ENCODE data around the gene SHMT2. TPM values are rescaled to one million over a fixed set of nuclear protein-coding genes. Genes with fewer than 3 reads are reported as not detected.

Gene SHMT2
- total RNA-seq, 2 experiments from 2014 or later: 436 to 487 TPM

- H3K27ac Mint-ChIP-seq: peak overlapping the region; percentile 99
- POLR2A ChIA-PET: interaction anchor here (2.6 kb wide), 1 partner anchor 9 kb away, joined by 17 read pairs; no protein-coding TSS in a partner anchor
- no peak for ATAC-seq
- no peak for DNase-seq
- peak overlapping the region; percentile 100 for H3K4me3 Mint-ChIP-seq
- H3K27me3 Mint-ChIP-seq: peaks cover 10% of the 10 kb centered on the region
- no peaks in the 10 kb centered on the region for H3K9me3 Mint-ChIP-seq (ENCODE audit: low read depth)
- peaks cover 56% of the 10 kb centered on the region for H3K4me1 Mint-ChIP-seq
- CTCF ChIA-PET: interaction anchor here (0.5 to 10.5 kb wide), 5 partner anchors 8 to 458 kb away, joined by 4 to 282 read pairs (median 10); a partner anchor contains a TSS
- intact Hi-C loops (cut with DNase I, micrococcal nuclease): no loop called here
- peaks cover 61% of the 10 kb centered on the region for H3K36me3 Mint-ChIP-seq (ENCODE audit: low read depth)
These were observed 1.9 kb downstream of the SHMT2 start for GRCh38 chr12:57231276-57232021.

DNA sequence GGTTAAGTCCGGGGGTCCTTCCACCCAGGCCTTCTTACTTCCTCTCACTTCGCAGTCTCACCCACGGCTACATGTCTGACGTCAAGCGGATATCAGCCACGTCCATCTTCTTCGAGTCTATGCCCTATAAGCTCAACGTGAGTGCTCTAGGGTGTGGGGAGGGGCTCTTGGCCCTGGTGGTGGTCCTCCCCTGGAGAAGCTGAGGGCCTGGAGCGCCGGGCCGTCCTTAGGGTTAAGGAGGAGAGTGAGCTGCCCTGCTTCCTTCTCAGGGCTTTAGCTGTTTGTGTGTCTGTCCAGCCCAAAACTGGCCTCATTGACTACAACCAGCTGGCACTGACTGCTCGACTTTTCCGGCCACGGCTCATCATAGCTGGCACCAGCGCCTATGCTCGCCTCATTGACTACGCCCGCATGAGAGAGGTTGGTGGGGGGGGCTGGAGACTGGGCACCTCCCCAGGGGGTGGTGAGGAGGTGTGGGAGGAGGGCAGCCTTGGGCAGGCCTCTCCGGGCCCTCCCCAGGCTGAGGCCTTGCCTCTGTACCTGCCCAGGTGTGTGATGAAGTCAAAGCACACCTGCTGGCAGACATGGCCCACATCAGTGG, 2.7 kb downstream of the SHMT2 start:
- no peak for ATAC-seq
- peak overlapping the region; percentile 100 for H3K4me3 Mint-ChIP-seq
- intact Hi-C loops (cut with DNase I, micrococcal nuclease): no loop called here

DNA sequence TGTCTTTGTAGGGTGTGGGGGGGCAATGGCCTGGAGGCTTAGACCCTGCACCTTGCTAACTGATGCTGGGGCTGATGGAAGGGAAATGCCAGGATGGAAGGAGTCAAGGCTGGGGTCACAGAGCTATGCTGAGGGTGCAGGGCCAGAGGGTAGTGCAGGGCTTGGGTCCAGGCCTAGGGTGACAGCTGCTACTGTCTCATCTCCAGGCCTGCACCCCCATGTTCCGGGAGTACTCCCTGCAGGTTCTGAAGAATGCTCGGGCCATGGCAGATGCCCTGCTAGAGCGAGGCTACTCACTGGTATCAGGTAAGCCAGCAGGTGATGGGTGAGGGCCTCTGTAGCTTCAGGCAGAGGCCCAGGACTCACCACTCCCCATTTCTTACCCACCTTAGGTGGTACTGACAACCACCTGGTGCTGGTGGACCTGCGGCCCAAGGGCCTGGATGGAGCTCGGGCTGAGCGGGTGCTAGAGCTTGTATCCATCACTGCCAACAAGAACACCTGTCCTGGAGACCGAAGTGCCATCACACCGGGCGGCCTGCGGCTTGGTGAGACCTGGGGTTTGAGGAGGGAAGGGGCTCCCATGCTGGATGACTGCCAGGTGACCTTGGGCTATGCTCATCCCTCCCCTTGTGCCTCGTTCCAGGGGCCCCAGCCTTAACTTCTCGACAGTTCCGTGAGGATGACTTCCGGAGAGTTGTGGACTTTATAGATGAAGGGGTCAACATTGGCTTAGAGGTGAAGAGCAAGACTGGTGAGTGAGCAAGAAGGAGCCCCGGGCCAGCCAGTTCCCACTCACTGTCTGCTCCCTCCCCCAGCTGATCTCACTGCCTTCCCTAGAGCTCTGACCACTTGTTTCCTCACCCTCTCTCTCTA, 4.1 kb downstream of the SHMT2 start:
- Mint-ChIP-seq H3K36me3 (ENCODE audit: low read depth) (peaks cover 63% of the 10 kb centered on the region), H3K9me3 (ENCODE audit: low read depth) (no peaks in the 10 kb centered on the region), H3K27ac (no peak overlapping the region), H3K4me3 (no peak overlapping the region), H3K4me1 (peaks cover 63% of the 10 kb centered on the region), H3K27me3 (peaks cover 19% of the 10 kb centered on the region)
- DNase-seq (no peak), ATAC-seq (no peak)
- POLR2A ChIA-PET: no interaction called here
- intact Hi-C loops (cut with DNase I, micrococcal nuclease): no loop called here
- CTCF ChIA-PET: interaction anchor here (1.0 to 1.6 kb wide), 3 partner anchors 9 to 231 kb away, joined by 4 to 7 read pairs (median 4); no protein-coding TSS in a partner anchor

More for the DNA sequence above, 2.7 kb downstream of the SHMT2 start:
- peaks cover 63% of the 10 kb centered on the region for H3K36me3 Mint-ChIP-seq (ENCODE audit: low read depth)
- H3K27me3 Mint-ChIP-seq: peaks cover 13% of the 10 kb centered on the region
- ChIA-PET POLR2A (no interaction called here), CTCF (interaction anchor here (1.0 to 10.5 kb wide), 3 partner anchors 9 to 233 kb away, joined by 4 to 282 read pairs (median 7); a partner anchor contains a TSS)
- no peak for DNase-seq
- H3K27ac Mint-ChIP-seq: no peak overlapping the region
- H3K9me3 Mint-ChIP-seq (ENCODE audit: low read depth): no peaks in the 10 kb centered on the region
- peaks cover 57% of the 10 kb centered on the region for H3K4me1 Mint-ChIP-seq

GRCh38 chr12:57234233-57234570, 4.7 kb downstream of the SHMT2 start:
- DNase-seq (no peak), ATAC-seq (no peak)
- peaks cover 61% of the 10 kb centered on the region for H3K4me1 Mint-ChIP-seq
- peaks cover 63% of the 10 kb centered on the region for H3K36me3 Mint-ChIP-seq (ENCODE audit: low read depth)
- CTCF ChIA-PET: no interaction called here
- no peaks in the 10 kb centered on the region for H3K9me3 Mint-ChIP-seq (ENCODE audit: low read depth)
- intact Hi-C loops (cut with DNase I, micrococcal nuclease): no loop called here
- peaks cover 22% of the 10 kb centered on the region for H3K27me3 Mint-ChIP-seq
- POLR2A ChIA-PET: no interaction called here
- H3K4me3 Mint-ChIP-seq: no peak overlapping the region
- H3K27ac Mint-ChIP-seq: no peak overlapping the region

DNA sequence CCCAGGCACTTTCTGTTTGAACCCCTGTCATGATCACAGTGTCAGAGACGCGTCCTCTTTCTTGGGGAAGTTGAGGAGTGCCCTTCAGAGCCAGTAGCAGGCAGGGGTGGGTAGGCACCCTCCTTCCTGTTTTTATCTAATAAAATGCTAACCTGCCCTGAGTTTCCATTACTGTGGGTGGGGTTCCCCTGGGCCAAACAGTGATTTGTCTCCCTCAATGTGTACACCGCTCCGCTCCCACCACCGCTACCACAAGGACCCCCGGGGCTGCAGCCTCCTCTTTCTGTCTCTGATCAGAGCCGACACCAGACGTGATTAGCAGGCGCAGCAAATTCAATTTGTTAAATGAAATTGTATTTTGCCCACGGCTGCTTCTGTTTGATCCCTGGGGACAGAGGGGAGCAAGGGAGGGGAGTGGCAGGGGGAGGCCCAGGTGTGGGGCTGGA, 5.1 kb downstream of the SHMT2 start:
- Mint-ChIP-seq H3K27me3 (peaks cover 22% of the 10 kb centered on the region), H3K4me3 (no peak overlapping the region), H3K4me1 (peaks cover 60% of the 10 kb centered on the region), H3K9me3 (ENCODE audit: low read depth) (no peaks in the 10 kb centered on the region), H3K36me3 (ENCODE audit: low read depth) (peaks cover 62% of the 10 kb centered on the region), H3K27ac (no peak overlapping the region)
- intact Hi-C loops (cut with DNase I, micrococcal nuclease): loop anchor here in 1 of 2 experiments (5.0 kb wide), 1 partner anchor 547 kb away; the partner anchor contains the start of gene PTGES3
- DNase-seq (no peak), ATAC-seq (no peak)
- POLR2A ChIA-PET: no interaction called here
- CTCF ChIA-PET: no interaction called here

GRCh38 chr12:57235017-57235727, 5.7 kb downstream of the SHMT2 start:
- DNase-seq: no peak

DNA sequence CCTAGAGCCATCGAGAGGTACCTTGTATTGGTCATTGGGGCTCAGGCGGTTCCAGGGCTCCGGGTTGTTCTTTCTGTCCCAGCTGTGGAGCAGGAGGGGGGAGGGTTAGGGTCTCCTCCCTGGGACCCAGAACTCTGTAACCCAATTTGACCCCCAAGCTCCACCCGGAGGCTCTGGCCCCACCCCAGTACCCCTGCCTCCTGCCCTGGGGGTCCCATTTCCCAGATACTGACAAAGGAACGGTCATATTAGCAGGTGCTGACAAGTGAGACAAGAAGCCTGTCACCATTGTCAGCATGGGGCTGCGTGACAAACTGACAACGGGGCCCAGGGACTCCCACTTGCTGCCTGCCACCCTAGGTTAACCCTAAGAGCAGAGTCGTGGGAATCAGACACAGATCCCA, 6.2 kb downstream of the SHMT2 start:
- POLR2A ChIA-PET: interaction anchor here (1.0 kb wide), 1 partner anchor 12 kb away, joined by 3 read pairs; no protein-coding TSS in a partner anchor
- H3K4me1 Mint-ChIP-seq: peaks cover 61% of the 10 kb centered on the region

More at GRCh38 chr12:57235017-57235727, 5.7 kb downstream of the SHMT2 start:
- H3K4me1 Mint-ChIP-seq: peaks cover 62% of the 10 kb centered on the region
- H3K4me3 Mint-ChIP-seq: no peak overlapping the region
- intact Hi-C loops (cut with DNase I, micrococcal nuclease): loop anchor here in 1 of 2 experiments (5.0 kb wide), 1 partner anchor 548 kb away; the partner anchor contains the start of gene PTGES3
- H3K27ac Mint-ChIP-seq: no peak overlapping the region
- ATAC-seq: no peak
- H3K36me3 Mint-ChIP-seq (ENCODE audit: low read depth): peaks cover 56% of the 10 kb centered on the region
- no peaks in the 10 kb centered on the region for H3K9me3 Mint-ChIP-seq (ENCODE audit: low read depth)
- ChIA-PET POLR2A (no interaction called here), CTCF (no interaction called here)
- peaks cover 22% of the 10 kb centered on the region for H3K27me3 Mint-ChIP-seq

DNA sequence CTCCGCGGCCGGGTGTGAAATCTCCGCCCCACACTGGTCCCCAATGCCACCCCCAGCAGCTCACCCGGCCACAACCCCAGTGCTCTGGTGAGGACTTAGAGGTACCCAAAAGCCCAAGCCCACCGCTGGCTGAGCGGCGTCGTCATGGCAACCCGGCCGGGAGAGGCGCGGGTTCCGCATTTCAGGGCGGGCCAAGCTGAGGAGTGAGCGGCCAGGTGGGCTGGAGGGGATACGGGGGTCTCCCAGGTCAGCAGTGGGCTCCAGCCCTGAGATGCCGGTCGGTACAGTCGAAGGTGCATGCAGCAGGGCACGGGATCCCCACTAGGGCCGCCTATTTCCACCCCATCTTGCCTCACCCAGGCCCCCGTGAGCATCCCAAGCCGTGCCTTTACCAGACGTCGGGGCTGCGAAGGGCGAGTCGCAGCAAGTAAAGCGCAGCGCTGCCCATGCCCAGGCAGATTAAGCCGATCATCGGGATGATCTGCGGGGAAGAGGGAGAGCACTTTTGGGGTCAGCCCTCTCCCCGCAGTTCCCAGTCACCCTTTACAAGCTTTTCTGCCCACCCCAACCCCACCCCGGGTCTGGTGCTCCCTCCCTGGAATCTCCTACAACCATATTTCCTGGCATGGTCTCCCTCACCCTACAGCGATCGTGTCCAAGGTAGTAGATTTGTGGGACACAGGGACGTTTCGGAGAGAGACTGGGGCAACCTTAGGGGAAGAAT, 6.9 kb downstream of the SHMT2 start:
- H3K4me3 Mint-ChIP-seq: no peak overlapping the region
- H3K27ac Mint-ChIP-seq: no peak overlapping the region
- ATAC-seq (no peak), DNase-seq (peak; percentile 48)
- POLR2A ChIA-PET: interaction anchor here (1.0 kb wide), 1 partner anchor 13 kb away, joined by 3 read pairs; no protein-coding TSS in a partner anchor
- intact Hi-C loops (cut with DNase I, micrococcal nuclease): loop anchor here in 1 of 2 experiments (5.0 kb wide), 1 partner anchor 549 kb away; the partner anchor contains the start of gene PTGES3
- peaks cover 62% of the 10 kb centered on the region for H3K4me1 Mint-ChIP-seq
- peaks cover 29% of the 10 kb centered on the region for H3K27me3 Mint-ChIP-seq
- CTCF ChIA-PET: interaction anchor here (0.6 to 9.9 kb wide), 3 partner anchors 9 to 263 kb away, joined by 4 to 282 read pairs (median 167); partner anchors contain the start of gene SHMT2
- no peaks in the 10 kb centered on the region for H3K9me3 Mint-ChIP-seq (ENCODE audit: low read depth)
- H3K36me3 Mint-ChIP-seq (ENCODE audit: low read depth): peaks cover 44% of the 10 kb centered on the region

More for the DNA sequence above, 6.2 kb downstream of the SHMT2 start:
- Mint-ChIP-seq H3K9me3 (ENCODE audit: low read depth) (no peaks in the 10 kb centered on the region), H3K27ac (no peak overlapping the region), H3K36me3 (ENCODE audit: low read depth) (peaks cover 51% of the 10 kb centered on the region), H3K4me3 (no peak overlapping the region), H3K27me3 (peaks cover 27% of the 10 kb centered on the region)
- ATAC-seq (no peak), DNase-seq (no peak)
- intact Hi-C loops (cut with DNase I, micrococcal nuclease): loop anchor here in 1 of 2 experiments (5.0 kb wide), 1 partner anchor 548 kb away; the partner anchor contains the start of gene PTGES3
- CTCF ChIA-PET: interaction anchor here (0.6 kb wide), 1 partner anchor 263 kb away, joined by 4 read pairs; no protein-coding TSS in a partner anchor

DNA sequence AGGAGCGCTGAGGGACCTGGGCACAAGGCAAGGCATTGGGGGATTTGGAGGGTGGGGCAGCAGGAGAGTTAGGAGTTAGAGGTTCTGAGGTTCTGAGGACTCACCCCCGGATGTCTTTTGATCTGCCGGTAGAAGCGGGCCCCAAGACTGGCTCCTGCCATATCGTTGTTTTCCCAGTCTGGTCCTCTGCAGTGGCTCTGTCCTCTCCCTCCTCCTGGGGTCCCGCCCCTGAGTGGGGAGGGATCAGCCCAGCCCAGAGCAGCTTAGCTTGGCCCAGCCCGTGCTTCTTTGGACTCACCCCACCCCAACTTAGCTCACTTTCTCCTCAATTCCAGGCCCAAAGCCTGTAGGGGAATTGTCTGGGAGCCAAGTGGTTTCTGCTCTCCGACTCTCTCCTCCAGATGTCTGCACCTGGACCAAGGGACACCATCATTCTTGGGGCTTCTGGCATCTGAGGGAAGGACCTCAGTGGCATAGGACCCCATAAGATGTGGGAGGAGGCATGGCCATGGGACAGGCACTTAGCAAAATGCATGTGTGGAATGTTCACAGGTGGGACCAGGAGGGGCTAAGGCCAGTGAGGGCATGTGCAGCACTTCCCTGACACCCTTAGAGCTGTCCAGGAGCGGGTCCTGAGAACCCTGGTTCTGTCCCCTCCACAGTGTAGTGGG, 7.5 kb downstream of the SHMT2 start:
- no peaks in the 10 kb centered on the region for H3K9me3 Mint-ChIP-seq (ENCODE audit: low read depth)
- H3K4me1 Mint-ChIP-seq: peaks cover 63% of the 10 kb centered on the region
- no peak overlapping the region for H3K27ac Mint-ChIP-seq
- H3K4me3 Mint-ChIP-seq: peak overlapping the region; percentile 83
- ATAC-seq (no peak), DNase-seq (peak; percentile 25)
- intact Hi-C loops (cut with DNase I, micrococcal nuclease): loop anchor here in 1 of 2 experiments (5.0 kb wide), 1 partner anchor 550 kb away; the partner anchor contains the start of gene PTGES3
- ChIA-PET CTCF (interaction anchor here (1.2 to 9.9 kb wide), 3 partner anchors 10 to 125 kb away, joined by 7 to 282 read pairs (median 167); partner anchors contain the start of genes SHMT2 and STAT6), POLR2A (interaction anchor here (0.6 to 1.1 kb wide), 2 partner anchors 8 to 10 kb away, joined by 3 to 4 read pairs; no protein-coding TSS in a partner anchor)
- H3K36me3 Mint-ChIP-seq (ENCODE audit: low read depth): peaks cover 37% of the 10 kb centered on the region
- H3K27me3 Mint-ChIP-seq: peaks cover 36% of the 10 kb centered on the region
